Activated B cell treated with CpG ODN at 0.5 μM for 24 hours (primary cell): ENCODE measurements around the gene LRRC3C. TPM values are rescaled to one million over a fixed set of nuclear protein-coding genes. Genes with fewer than 3 reads are reported as not detected.

Experiments used
- ATAC-seq: fragments of 200-7000 bp; cut with Tn5 transposase; one replicate; pipeline ENCODE4 v1.10.0; 2021; ENCODE audit warnings: low read depth, mild to moderate bottlenecking, moderate library complexity
- CTCF ChIA-PET: fragments of 350-600 bp; sonication (Branson Sonifier 250); formaldehyde crosslinking; loops from one replicate; lab custom pipeline; 2021; ENCODE audit warnings: antibody characterized with exemption; lab: Charles Lee
- POLR2A ChIA-PET: fragments of 350-600 bp; sonication (Branson Sonifier 250); formaldehyde crosslinking; loops from one replicate; lab custom pipeline; 2021; ENCODE audit warnings: antibody characterized with exemption; lab: Charles Lee
- DNase-seq: peaks from one replicate; pipeline ENCODE4 v3.0.0; 2022
- H3K27ac Mint-ChIP-seq: one replicate; pipeline ENCODE4 v1.8.0; 2020; ENCODE audit warnings: mixed read lengths
- H3K27me3 Mint-ChIP-seq: one replicate; pipeline ENCODE4 v1.8.0; 2021; ENCODE audit warnings: mixed read lengths
- H3K36me3 Mint-ChIP-seq: one replicate; pipeline ENCODE4 v1.8.0; 2021; ENCODE audit warnings: low read depth, mixed read lengths
- H3K4me1 Mint-ChIP-seq: one replicate; pipeline ENCODE4 v1.8.0; 2021; ENCODE audit warnings: mixed read lengths
- H3K4me3 Mint-ChIP-seq: one replicate; pipeline ENCODE4 v1.8.0; 2020; ENCODE audit warnings: mild to moderate bottlenecking, mixed read lengths
- H3K9me3 Mint-ChIP-seq: one replicate; pipeline ENCODE4 v1.8.0; 2020; ENCODE audit warnings: mixed read lengths
- intact Hi-C: fragments of 100-400 bp; cut with micrococcal nuclease; formaldehyde crosslinking; loops from one replicate; pipeline ENCODE4 v1.15.1; 2024
- total RNA-seq: library from RNA; stranded (reverse); gene quantifications from 2 replicates; pipeline ENCODE4 v1.2.3, GENCODE V29; 2022
- TF ChIP-seq, protein P1 (sequence below): fragments of 200-600 bp; IDR thresholded peaks from one replicate; pipeline ENCODE4 v1.8.0; 2022; ENCODE audit warnings: antibody characterized with exemption, mild to moderate bottlenecking

LRRC3C gene
- total RNA-seq, 1 donor from 2014 or later = not detected

DNA sequence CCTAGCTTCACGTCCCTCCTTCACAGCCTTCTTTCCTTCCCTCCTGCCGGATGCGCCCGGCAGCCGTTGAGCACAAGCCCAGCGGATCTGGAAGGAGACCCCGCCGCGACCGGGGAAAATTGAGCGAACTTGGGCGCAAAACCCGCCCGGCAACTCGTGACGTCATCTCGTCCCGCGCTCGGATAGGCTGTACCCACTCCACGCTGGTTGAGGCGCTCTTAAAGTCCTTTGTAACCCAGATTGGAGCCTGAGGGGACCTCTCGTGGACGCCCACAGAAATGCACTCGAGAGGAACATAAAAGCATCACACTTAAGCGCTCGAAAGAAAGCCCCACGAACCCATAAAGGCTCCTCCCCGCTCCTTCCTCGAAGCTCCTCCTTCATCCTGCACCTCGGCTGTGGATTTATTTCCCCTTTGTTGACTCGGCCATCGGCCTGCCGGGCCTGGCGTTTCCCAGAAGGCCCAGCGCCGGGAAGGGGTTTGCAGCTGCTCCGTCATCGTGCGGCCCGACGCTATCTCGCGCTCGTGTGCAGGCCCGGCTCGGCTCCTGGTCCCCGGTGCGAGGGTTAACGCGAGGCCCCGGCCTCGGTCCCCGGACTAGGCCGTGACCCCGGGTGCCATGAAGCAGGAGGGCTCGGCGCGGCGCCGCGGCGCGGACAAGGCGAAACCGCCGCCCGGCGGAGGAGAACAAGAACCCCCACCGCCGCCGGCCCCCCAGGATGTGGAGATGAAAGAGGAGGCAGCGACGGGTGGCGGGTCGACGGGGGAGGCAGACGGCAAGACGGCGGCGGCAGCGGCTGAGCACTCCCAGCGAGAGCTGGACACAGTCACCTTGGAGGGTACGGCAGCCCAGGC lies 53.0 kb downstream of the LRRC3C start, which contains the start of gene PSMD3:
Gene PSMD3, plus strand, starts transcription at position 457 of the 856 bp plus-strand sequence. Its CDS starts 164 bp downstream, at position 621.
- peaks cover under 1% of the 10 kb centered on the region for H3K27me3 Mint-ChIP-seq
- peak; percentile 90 for DNase-seq
- TF ChIP-seq, protein P1, sequence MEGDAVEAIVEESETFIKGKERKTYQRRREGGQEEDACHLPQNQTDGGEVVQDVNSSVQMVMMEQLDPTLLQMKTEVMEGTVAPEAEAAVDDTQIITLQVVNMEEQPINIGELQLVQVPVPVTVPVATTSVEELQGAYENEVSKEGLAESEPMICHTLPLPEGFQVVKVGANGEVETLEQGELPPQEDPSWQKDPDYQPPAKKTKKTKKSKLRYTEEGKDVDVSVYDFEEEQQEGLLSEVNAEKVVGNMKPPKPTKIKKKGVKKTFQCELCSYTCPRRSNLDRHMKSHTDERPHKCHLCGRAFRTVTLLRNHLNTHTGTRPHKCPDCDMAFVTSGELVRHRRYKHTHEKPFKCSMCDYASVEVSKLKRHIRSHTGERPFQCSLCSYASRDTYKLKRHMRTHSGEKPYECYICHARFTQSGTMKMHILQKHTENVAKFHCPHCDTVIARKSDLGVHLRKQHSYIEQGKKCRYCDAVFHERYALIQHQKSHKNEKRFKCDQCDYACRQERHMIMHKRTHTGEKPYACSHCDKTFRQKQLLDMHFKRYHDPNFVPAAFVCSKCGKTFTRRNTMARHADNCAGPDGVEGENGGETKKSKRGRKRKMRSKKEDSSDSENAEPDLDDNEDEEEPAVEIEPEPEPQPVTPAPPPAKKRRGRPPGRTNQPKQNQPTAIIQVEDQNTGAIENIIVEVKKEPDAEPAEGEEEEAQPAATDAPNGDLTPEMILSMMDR = no peak
- peaks cover 36% of the 10 kb centered on the region for H3K36me3 Mint-ChIP-seq
- no peaks in the 10 kb centered on the region for H3K9me3 Mint-ChIP-seq
- peak within 1 kb of the TSS; percentile 96 for H3K27ac Mint-ChIP-seq
- peaks cover 36% of the 10 kb centered on the region for H3K4me1 Mint-ChIP-seq
- H3K4me3 Mint-ChIP-seq = peak within 1 kb of the TSS; percentile 96
- intact Hi-C loops = loop anchor here (1.0 to 5.0 kb wide), 14 partner anchors 21 to 519 kb away; partner anchors contain the start of genes CASC3, CDK12, IKZF3 and LRRC3C
- ATAC-seq = peak; percentile 93
- ChIA-PET CTCF (interaction anchor here (0.6 to 4.7 kb wide), 18 partner anchors 16 to 361 kb away, joined by 3 to 61 read pairs (median 4); partner anchors contain the start of genes MIEN1 and PNMT), POLR2A (interaction anchor here (0.5 to 3.1 kb wide), 41 partner anchors 22 to 812 kb away, joined by 3 to 39 read pairs (median 5); partner anchors contain the start of genes CASC3, IKZF3, MED24 and MIEN1)

- no peak for ATAC-seq
- CTCF ChIA-PET = interaction anchor here (0.6 to 4.7 kb wide), 18 partner anchors 16 to 362 kb away, joined by 3 to 61 read pairs (median 4); partner anchors contain the start of genes MIEN1 and PNMT
- peaks cover 43% of the 10 kb centered on the region for H3K36me3 Mint-ChIP-seq
- peak overlapping the region; percentile 96 for H3K4me3 Mint-ChIP-seq
- no peak for DNase-seq
- intact Hi-C loops = loop anchor here (2.0 to 5.0 kb wide), 2 partner anchors 116 to 344 kb away; partner anchors contain the start of genes IKZF3 and STARD3
- H3K27me3 Mint-ChIP-seq = no peaks in the 10 kb centered on the region
- no peaks in the 10 kb centered on the region for H3K9me3 Mint-ChIP-seq
- POLR2A ChIA-PET = interaction anchor here (0.5 to 3.1 kb wide), 29 partner anchors 23 to 813 kb away, joined by 3 to 39 read pairs (median 5); partner anchors contain the start of genes CASC3, IKZF3, MED24 and MIEN1
- TF ChIP-seq, protein P1 = no peak
- peak overlapping the region; percentile 96 for H3K27ac Mint-ChIP-seq
- peaks cover 36% of the 10 kb centered on the region for H3K4me1 Mint-ChIP-seq
Observed at GRCh38 chr17:39981207-39981741, 53.7 kb downstream of the LRRC3C start.

- no peak for ATAC-seq
- peaks cover 49% of the 10 kb centered on the region for H3K36me3 Mint-ChIP-seq
- peak overlapping the region; percentile 96 for H3K27ac Mint-ChIP-seq
- H3K4me3 Mint-ChIP-seq = peak overlapping the region; percentile 96
- H3K9me3 Mint-ChIP-seq = no peaks in the 10 kb centered on the region
- intact Hi-C loops = loop anchor here (2.0 to 5.0 kb wide), 2 partner anchors 117 to 345 kb away; partner anchors contain the start of genes IKZF3 and STARD3
- CTCF ChIA-PET = interaction anchor here (1.6 to 4.0 kb wide), 2 partner anchors 109 to 360 kb away, joined by 6 to 26 read pairs; no protein-coding TSS in a partner anchor
- TF ChIP-seq, protein P1 = no peak
- POLR2A ChIA-PET = interaction anchor here (0.6 to 3.1 kb wide), 2 partner anchors 110 to 237 kb away, joined by 4 to 39 read pairs; partner anchors contain the start of gene WIPF2
- H3K27me3 Mint-ChIP-seq = no peaks in the 10 kb centered on the region
- peaks cover 36% of the 10 kb centered on the region for H3K4me1 Mint-ChIP-seq
- DNase-seq = no peak
Observed at GRCh38 chr17:39981766-39982375, 54.3 kb downstream of the LRRC3C start.

GRCh38 chr17:39988206-39988810 lies 60.8 kb downstream of the LRRC3C start:
- H3K27ac Mint-ChIP-seq = no peak overlapping the region
- ChIA-PET CTCF (no interaction called here), POLR2A (no interaction called here)
- H3K36me3 Mint-ChIP-seq = peaks cover 92% of the 10 kb centered on the region
- H3K4me3 Mint-ChIP-seq = no peak overlapping the region
- intact Hi-C loops = no loop called here
- H3K9me3 Mint-ChIP-seq = no peaks in the 10 kb centered on the region
- peaks cover 3% of the 10 kb centered on the region for H3K4me1 Mint-ChIP-seq
- no peaks in the 10 kb centered on the region for H3K27me3 Mint-ChIP-seq
- DNase-seq = no peak
- TF ChIP-seq, protein P1 = no peak
- no peak for ATAC-seq
